GM12874 (cell line): ENCODE data around the gene LAMA2.

Experiments
- TF ChIP-seq, protein P1 (sequence below): IDR thresholded peaks from 2 replicates; pipeline ENCODE4 v1.5.1; 2011; ENCODE audit warnings: low read depth, mild to moderate bottlenecking, control low read depth, low read length, moderate library complexity; ENCODE audit not compliant: insufficient read depth

LAMA2 gene

DNA sequence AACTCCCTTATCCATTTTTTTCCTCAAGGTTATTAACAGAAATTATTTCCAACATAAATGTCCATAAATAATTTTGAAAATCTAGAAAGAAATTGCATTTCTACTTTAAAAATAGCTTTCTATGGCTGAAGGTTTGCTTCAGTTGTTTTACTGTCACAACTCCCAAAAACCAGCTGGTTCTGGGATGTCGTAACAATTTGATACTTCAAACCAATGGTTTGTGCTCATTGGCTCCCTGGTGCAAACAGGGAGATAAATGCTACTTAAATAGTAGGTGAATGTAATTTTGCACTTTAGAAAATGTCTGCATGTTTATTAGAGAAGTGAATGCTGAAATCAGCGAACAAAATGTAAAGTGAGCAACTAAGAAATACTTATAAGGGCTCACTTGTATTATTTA lies 31.1 kb downstream of the LAMA2 start:
- TF ChIP-seq, protein P1, sequence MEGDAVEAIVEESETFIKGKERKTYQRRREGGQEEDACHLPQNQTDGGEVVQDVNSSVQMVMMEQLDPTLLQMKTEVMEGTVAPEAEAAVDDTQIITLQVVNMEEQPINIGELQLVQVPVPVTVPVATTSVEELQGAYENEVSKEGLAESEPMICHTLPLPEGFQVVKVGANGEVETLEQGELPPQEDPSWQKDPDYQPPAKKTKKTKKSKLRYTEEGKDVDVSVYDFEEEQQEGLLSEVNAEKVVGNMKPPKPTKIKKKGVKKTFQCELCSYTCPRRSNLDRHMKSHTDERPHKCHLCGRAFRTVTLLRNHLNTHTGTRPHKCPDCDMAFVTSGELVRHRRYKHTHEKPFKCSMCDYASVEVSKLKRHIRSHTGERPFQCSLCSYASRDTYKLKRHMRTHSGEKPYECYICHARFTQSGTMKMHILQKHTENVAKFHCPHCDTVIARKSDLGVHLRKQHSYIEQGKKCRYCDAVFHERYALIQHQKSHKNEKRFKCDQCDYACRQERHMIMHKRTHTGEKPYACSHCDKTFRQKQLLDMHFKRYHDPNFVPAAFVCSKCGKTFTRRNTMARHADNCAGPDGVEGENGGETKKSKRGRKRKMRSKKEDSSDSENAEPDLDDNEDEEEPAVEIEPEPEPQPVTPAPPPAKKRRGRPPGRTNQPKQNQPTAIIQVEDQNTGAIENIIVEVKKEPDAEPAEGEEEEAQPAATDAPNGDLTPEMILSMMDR, result no peak

GRCh38 chr6:128918886-128919285 lies 35.9 kb downstream of the LAMA2 start:
- TF ChIP-seq, protein P1, result no peak

GRCh38 chr6:128919412-128920180 lies 36.7 kb downstream of the LAMA2 start:
- TF ChIP-seq, protein P1, result no peak

GRCh38 chr6:128925765-128926164 lies 42.8 kb downstream of the LAMA2 start:
- TF ChIP-seq, protein P1, result no peak

- TF ChIP-seq, protein P1, result no peak
These were observed 46.9 kb downstream of the LAMA2 start for GRCh38 chr6:128929869-128930268.

DNA sequence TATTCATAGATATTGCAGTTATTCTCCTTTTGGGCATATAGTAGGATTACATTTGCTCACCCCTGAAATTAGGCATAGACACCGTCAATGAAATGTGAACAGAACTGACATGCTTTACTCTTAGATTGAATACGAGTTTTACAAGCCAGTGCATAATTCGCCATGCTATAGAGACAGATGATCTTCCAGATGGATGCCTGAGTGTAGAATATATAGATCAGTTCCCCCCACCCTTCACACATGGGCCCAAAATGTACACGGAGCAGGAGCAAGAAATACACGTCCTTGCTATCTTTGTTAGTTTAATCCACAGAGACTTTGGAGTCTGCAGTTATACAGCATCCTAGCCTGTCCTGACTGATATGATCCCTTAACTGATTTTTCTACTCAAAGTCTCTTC lies 47.4 kb downstream of the LAMA2 start:
- TF ChIP-seq, protein P1, result no peak

- TF ChIP-seq, protein P1, result no peak
These were observed 49.1 kb downstream of the LAMA2 start for GRCh38 chr6:128932061-128932460.

DNA sequence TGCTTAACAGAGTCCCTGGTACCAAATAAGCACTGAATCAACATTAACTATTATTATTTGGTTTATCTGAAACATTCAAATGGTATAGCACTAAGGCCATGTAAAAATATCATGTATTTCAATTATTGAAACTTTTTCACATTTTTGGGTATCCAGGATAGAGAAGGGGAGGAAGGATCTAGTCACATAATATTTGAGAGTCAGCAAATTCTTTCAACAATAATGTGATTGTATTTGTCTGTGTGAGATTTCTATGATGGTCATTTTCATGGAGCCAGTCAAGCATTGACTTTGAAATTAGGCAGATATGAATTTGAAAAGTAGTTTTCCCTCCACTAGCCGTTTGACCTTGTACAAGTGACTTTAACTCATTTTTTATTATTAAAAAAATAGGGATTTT lies 67.9 kb downstream of the LAMA2 start:
- TF ChIP-seq, protein P1, result no peak
